HEK293 (cell line): ENCODE results near the gene PCLAF.
A peak's percentile ranks its signal among the peaks of the same experiment; 100 is the strongest.

Experiments
- AEBP2 ChIP-seq: fragments of 450-650 bp; formaldehyde crosslinking; IDR thresholded peaks from 2 replicates; pipeline ENCODE4 v1.5.1; 2016; ENCODE audit warnings: missing biosample characterization, missing genetic modification characterization, borderline replicate concordance
- EGR2 ChIP-seq: fragments of 450-650 bp; formaldehyde crosslinking; IDR thresholded peaks from 2 replicates; pipeline ENCODE4 v1.5.1; 2016; ENCODE audit warnings: low read depth, missing biosample characterization, missing genetic modification characterization
- GLIS2 ChIP-seq: fragments of 450-650 bp; formaldehyde crosslinking; IDR thresholded peaks from 2 replicates; pipeline ENCODE4 v1.5.1; 2016; ENCODE audit warnings: missing biosample characterization, missing genetic modification characterization
- HOXA7 ChIP-seq: sonication (generic); formaldehyde crosslinking; IDR thresholded peaks from 2 replicates; pipeline ENCODE4 v1.8.1; 2022; ENCODE audit warnings: missing genetic modification reagents, borderline replicate concordance
- KLF1 ChIP-seq: fragments of 450-650 bp; formaldehyde crosslinking; IDR thresholded peaks from 2 replicates; pipeline ENCODE4 v1.5.1; 2016; ENCODE audit warnings: missing biosample characterization, missing genetic modification characterization
- MEIS1 ChIP-seq: sonication (generic); formaldehyde crosslinking; IDR thresholded peaks from 2 replicates; pipeline ENCODE4 v1.8.1; 2022; ENCODE audit warnings: missing genetic modification reagents, mild to moderate bottlenecking, borderline replicate concordance
- PATZ1 ChIP-seq: fragments of 450-650 bp; formaldehyde crosslinking; IDR thresholded peaks from 2 replicates; pipeline ENCODE4 v1.5.1; 2016; ENCODE audit warnings: missing biosample characterization, missing genetic modification characterization
- PRDM4 ChIP-seq: fragments of 450-650 bp; formaldehyde crosslinking; IDR thresholded peaks from 2 replicates; pipeline ENCODE4 v1.5.1; 2017; ENCODE audit warnings: missing biosample characterization, missing genetic modification characterization
- SP2 ChIP-seq: fragments of 450-650 bp; formaldehyde crosslinking; IDR thresholded peaks from 2 replicates; pipeline ENCODE4 v1.5.1; 2016; ENCODE audit warnings: missing biosample characterization, missing genetic modification characterization
- ZBTB48 ChIP-seq: fragments of 450-650 bp; formaldehyde crosslinking; IDR thresholded peaks from 2 replicates; pipeline ENCODE4 v1.5.1; 2016; ENCODE audit warnings: missing biosample characterization, missing genetic modification characterization
- ZFP41 ChIP-seq: fragments of 450-650 bp; formaldehyde crosslinking; IDR thresholded peaks from 2 replicates; pipeline ENCODE4 v1.5.1; 2016; ENCODE audit warnings: missing biosample characterization, missing genetic modification characterization, borderline replicate concordance
- ZIC2 ChIP-seq: fragments of 450-650 bp; formaldehyde crosslinking; IDR thresholded peaks from 2 replicates; pipeline ENCODE4 v1.5.1; 2016; ENCODE audit warnings: missing biosample characterization, missing genetic modification characterization
- ZNF114 ChIP-seq: fragments of 450-650 bp; formaldehyde crosslinking; IDR thresholded peaks from 2 replicates; pipeline ENCODE4 v1.5.0; 2017; ENCODE audit warnings: missing biosample characterization, missing genetic modification characterization
- ZNF157 ChIP-seq: fragments of 450-650 bp; formaldehyde crosslinking; IDR thresholded peaks from 2 replicates; pipeline ENCODE4 v1.5.1; 2016; ENCODE audit warnings: missing biosample characterization, missing genetic modification characterization
- ZNF19 ChIP-seq: fragments of 450-650 bp; formaldehyde crosslinking; IDR thresholded peaks from 2 replicates; pipeline ENCODE4; 2016; ENCODE audit warnings: missing biosample characterization, missing genetic modification characterization, low read depth
- ZNF214 ChIP-seq: fragments of 450-650 bp; formaldehyde crosslinking; IDR thresholded peaks from 2 replicates; pipeline ENCODE4 v1.5.1; 2017; ENCODE audit warnings: missing biosample characterization, mild to moderate bottlenecking, missing genetic modification characterization, borderline replicate concordance
- ZNF292 ChIP-seq: fragments of 450-650 bp; formaldehyde crosslinking; IDR thresholded peaks from 2 replicates; pipeline ENCODE4 v1.5.1; 2016; ENCODE audit warnings: low read depth, missing biosample characterization, missing genetic modification characterization, borderline replicate concordance
- ZNF311 ChIP-seq: fragments of 450-650 bp; formaldehyde crosslinking; IDR thresholded peaks from 2 replicates; pipeline ENCODE4 v1.5.1; 2017; ENCODE audit warnings: missing biosample characterization, missing genetic modification characterization, borderline replicate concordance
- ZNF341 ChIP-seq: fragments of 450-650 bp; formaldehyde crosslinking; IDR thresholded peaks from 2 replicates; pipeline ENCODE4; 2016; ENCODE audit warnings: low read depth, missing biosample characterization, missing genetic modification characterization
- ZNF449 ChIP-seq: fragments of 450-650 bp; formaldehyde crosslinking; IDR thresholded peaks from 2 replicates; pipeline ENCODE4 v1.5.1; 2017; ENCODE audit warnings: missing biosample characterization, mild to moderate bottlenecking, missing genetic modification characterization, moderate library complexity
- ZNF501 ChIP-seq: fragments of 450-650 bp; formaldehyde crosslinking; IDR thresholded peaks from 2 replicates; pipeline ENCODE4 v1.5.1; 2016; ENCODE audit warnings: missing biosample characterization, missing genetic modification characterization
- ZNF544 ChIP-seq: fragments of 450-650 bp; formaldehyde crosslinking; IDR thresholded peaks from 2 replicates; pipeline ENCODE4 v1.5.0; 2017; ENCODE audit warnings: missing biosample characterization, missing genetic modification characterization
- ZNF561 ChIP-seq: fragments of 450-650 bp; IDR thresholded peaks from 2 replicates; pipeline ENCODE4 v1.5.1; 2018; ENCODE audit warnings: missing biosample characterization, missing genetic modification characterization, borderline replicate concordance
- ZNF596 ChIP-seq: fragments of 450-650 bp; IDR thresholded peaks from 2 replicates; pipeline ENCODE4 v1.5.0; 2018; ENCODE audit warnings: missing biosample characterization, mild to moderate bottlenecking, missing genetic modification characterization, moderate library complexity
- ZNF664 ChIP-seq: fragments of 450-650 bp; formaldehyde crosslinking; IDR thresholded peaks from 2 replicates; pipeline ENCODE4 v1.5.1; 2016; ENCODE audit warnings: missing biosample characterization, missing genetic modification characterization
- ZNF692 ChIP-seq: fragments of 450-650 bp; formaldehyde crosslinking; IDR thresholded peaks from 2 replicates; pipeline ENCODE4 v1.5.1; 2016; ENCODE audit warnings: missing biosample characterization, missing genetic modification characterization
- ZNF747 ChIP-seq: fragments of 450-650 bp; formaldehyde crosslinking; IDR thresholded peaks from 2 replicates; pipeline ENCODE4 v1.5.1; 2016; ENCODE audit warnings: missing biosample characterization, missing genetic modification characterization
- ZNF776 ChIP-seq: fragments of 450-650 bp; formaldehyde crosslinking; IDR thresholded peaks from 2 replicates; pipeline ENCODE4 v1.5.0; 2017; ENCODE audit warnings: missing biosample characterization, missing genetic modification characterization, borderline replicate concordance
- ZNF792 ChIP-seq: fragments of 450-650 bp; formaldehyde crosslinking; IDR thresholded peaks from 2 replicates; pipeline ENCODE4 v1.5.1; 2016; ENCODE audit warnings: missing biosample characterization, missing genetic modification characterization
- TF ChIP-seq, protein P1 (sequence below): fragments of 450-650 bp; formaldehyde crosslinking; IDR thresholded peaks from 2 replicates; pipeline ENCODE4 v1.5.1; 2016; ENCODE audit warnings: missing biosample characterization, missing genetic modification characterization

PCLAF gene

GRCh38 chr15:64355944-64356709, 25.1 kb downstream of the PCLAF start, which contains the start of gene CSNK1G1 (continued):
- TF ChIP-seq ZNF449 (no peak), ZNF114 (no peak), AEBP2 (tag by site-specific recombination) (no peak), ZNF157 (tag by site-specific recombination) (no peak), ZNF776 (tag by site-specific recombination) (no peak), ZNF664 (no peak), ZNF292 (no peak), ZNF692 (0 out of 2 replicates have a peak, but pooled peaks have one; percentile 11), ZNF501 (tag by site-specific recombination) (no peak), ZNF596 (tag by site-specific recombination) (no peak), PATZ1 (tag by site-specific recombination) (peak; percentile 93), ZBTB48 (tag by site-specific recombination) (no peak), ZNF311 (tag by site-specific recombination) (no peak), PRDM4 (tag by site-specific recombination) (no peak), SP2 (peak; percentile 93), ZNF341 (tag by site-specific recombination) (peak; percentile 95), ZNF19 (tag by site-specific recombination) (no peak), ZNF561 (tag by site-specific recombination) (no peak), ZFP41 (no peak), MEIS1 (no peak), ZNF214 (tag by site-specific recombination) (no peak), GLIS2 (tag by site-specific recombination) (peak; percentile 42; the same call in 1 of the 2 replicates), ZNF792 (tag by site-specific recombination) (no peak), EGR2 (tag by site-specific recombination) (peak; percentile 41; the same call in 1 of the 2 replicates), ZIC2 (tag by site-specific recombination) (no peak), KLF1 (tag by site-specific recombination) (peak; percentile 62), ZNF747 (tag by site-specific recombination) (no peak), ZNF544 (tag by site-specific recombination) (no peak), HOXA7 (no peak)
- TF ChIP-seq, protein P1, sequence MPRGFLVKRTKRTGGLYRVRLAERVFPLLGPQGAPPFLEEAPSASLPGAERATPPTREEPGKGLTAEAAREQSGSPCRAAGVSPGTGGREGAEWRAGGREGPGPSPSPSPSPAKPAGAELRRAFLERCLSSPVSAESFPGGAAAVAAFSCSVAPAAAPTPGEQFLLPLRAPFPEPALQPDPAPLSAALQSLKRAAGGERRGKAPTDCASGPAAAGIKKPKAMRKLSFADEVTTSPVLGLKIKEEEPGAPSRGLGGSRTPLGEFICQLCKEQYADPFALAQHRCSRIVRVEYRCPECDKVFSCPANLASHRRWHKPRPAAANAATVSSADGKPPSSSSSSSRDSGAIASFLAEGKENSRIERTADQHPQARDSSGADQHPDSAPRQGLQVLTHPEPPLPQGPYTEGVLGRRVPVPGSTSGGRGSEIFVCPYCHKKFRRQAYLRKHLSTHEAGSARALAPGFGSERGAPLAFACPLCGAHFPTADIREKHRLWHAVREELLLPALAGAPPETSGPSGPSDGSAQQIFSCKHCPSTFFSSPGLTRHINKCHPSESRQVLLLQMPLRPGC (tag by site-specific recombination) = no peak
